Neural cell (in vitro differentiated cells): ENCODE measurements around the gene S100A1.

Source experiments
- CTCF ChIP-seq: fragments of 450-650 bp; IDR thresholded peaks from 2 replicates; pipeline ENCODE4 v1.5.1; 2014; ENCODE audit warnings: antibody characterized with exemption, mild to moderate bottlenecking, moderate library complexity; ENCODE audit not compliant: poor library complexity, severe bottlenecking
- EP300 ChIP-seq: fragments of 450-650 bp; conservative IDR thresholded peaks from 2 replicates; pipeline ENCODE4 v1.6.1; 2014; ENCODE audit warnings: antibody characterized with exemption, mild to moderate bottlenecking, moderate library complexity; ENCODE audit not compliant: poor library complexity, severe bottlenecking
- EZH2 ChIP-seq: fragments of 200-600, 300-800 bp; shearing (Covaris generic), sonication (generic); IDR thresholded peaks from 2 replicates; pipeline ENCODE4 v1.6.1; 2014; ENCODE audit warnings: antibody characterized with exemption, low read length, borderline replicate concordance, mild to moderate bottlenecking; ENCODE audit not compliant: insufficient read depth, poor library complexity, severe bottlenecking
- MXI1 ChIP-seq: fragments of 450-650 bp; conservative IDR thresholded peaks from 2 replicates; pipeline ENCODE4 v1.6.1; 2014; ENCODE audit warnings: antibody characterized with exemption, mild to moderate bottlenecking; ENCODE audit not compliant: poor library complexity, severe bottlenecking
- POLR2AphosphoS5 ChIP-seq: IDR thresholded peaks from 2 replicates; pipeline ENCODE4 v1.6.1; 2012
- RAD21 ChIP-seq: fragments of 450-650 bp; conservative IDR thresholded peaks from 2 replicates; pipeline ENCODE4 v1.6.1; 2014; ENCODE audit warnings: antibody characterized with exemption, mild to moderate bottlenecking, moderate library complexity
- SMC3 ChIP-seq: fragments of 450-650 bp; conservative IDR thresholded peaks from 2 replicates; pipeline ENCODE4 v1.6.1; 2014; ENCODE audit warnings: antibody characterized with exemption, mild to moderate bottlenecking, moderate library complexity; ENCODE audit not compliant: poor library complexity
- TF ChIP-seq, protein P1 (sequence below): IDR thresholded peaks from 2 replicates; pipeline ENCODE4 v1.6.1; 2012; ENCODE audit warnings: borderline replicate concordance

- no peak for TF ChIP-seq CTCF
- TF ChIP-seq MXI1, result no peak
- TF ChIP-seq SMC3, result no peak
- no peak for TF ChIP-seq POLR2AphosphoS5
- TF ChIP-seq EP300, result no peak
- TF ChIP-seq, protein P1, sequence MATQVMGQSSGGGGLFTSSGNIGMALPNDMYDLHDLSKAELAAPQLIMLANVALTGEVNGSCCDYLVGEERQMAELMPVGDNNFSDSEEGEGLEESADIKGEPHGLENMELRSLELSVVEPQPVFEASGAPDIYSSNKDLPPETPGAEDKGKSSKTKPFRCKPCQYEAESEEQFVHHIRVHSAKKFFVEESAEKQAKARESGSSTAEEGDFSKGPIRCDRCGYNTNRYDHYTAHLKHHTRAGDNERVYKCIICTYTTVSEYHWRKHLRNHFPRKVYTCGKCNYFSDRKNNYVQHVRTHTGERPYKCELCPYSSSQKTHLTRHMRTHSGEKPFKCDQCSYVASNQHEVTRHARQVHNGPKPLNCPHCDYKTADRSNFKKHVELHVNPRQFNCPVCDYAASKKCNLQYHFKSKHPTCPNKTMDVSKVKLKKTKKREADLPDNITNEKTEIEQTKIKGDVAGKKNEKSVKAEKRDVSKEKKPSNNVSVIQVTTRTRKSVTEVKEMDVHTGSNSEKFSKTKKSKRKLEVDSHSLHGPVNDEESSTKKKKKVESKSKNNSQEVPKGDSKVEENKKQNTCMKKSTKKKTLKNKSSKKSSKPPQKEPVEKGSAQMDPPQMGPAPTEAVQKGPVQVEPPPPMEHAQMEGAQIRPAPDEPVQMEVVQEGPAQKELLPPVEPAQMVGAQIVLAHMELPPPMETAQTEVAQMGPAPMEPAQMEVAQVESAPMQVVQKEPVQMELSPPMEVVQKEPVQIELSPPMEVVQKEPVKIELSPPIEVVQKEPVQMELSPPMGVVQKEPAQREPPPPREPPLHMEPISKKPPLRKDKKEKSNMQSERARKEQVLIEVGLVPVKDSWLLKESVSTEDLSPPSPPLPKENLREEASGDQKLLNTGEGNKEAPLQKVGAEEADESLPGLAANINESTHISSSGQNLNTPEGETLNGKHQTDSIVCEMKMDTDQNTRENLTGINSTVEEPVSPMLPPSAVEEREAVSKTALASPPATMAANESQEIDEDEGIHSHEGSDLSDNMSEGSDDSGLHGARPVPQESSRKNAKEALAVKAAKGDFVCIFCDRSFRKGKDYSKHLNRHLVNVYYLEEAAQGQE, result no peak
- TF ChIP-seq EZH2, result no peak
- TF ChIP-seq RAD21, result no peak
Observed at GRCh38 chr1:153652805-153653500, 24.7 kb downstream of the S100A1 start.
